Transverse colon (tissue), 4 donors: ENCODE measurements around the gene TRIM25. TPM values are rescaled to one million over a fixed set of nuclear protein-coding genes. Genes with fewer than 3 reads are reported as not detected.
A peak's percentile ranks its signal among the peaks of the same experiment; 100 is the strongest.

Source experiments
- DNase-seq: peaks from one replicate; pipeline ENCODE4 v3.0.0-alpha.2; 2019
- H3K27ac ChIP-seq, 4 donors: fragments of 200-600 bp; sonication (generic); 2 replicates each; pipeline ENCODE4 v1.5.1; 2016 to 2018; ENCODE audit warnings: inconsistent platforms in 4 of 4
- H3K27me3 ChIP-seq: fragments of 200-600 bp; sonication (generic); 2 replicates; pipeline ENCODE4 v1.5.1; 2017; ENCODE audit warnings: inconsistent platforms
- H3K36me3 ChIP-seq, 4 donors: fragments of 200-600 bp; sonication (generic); 2 replicates each; pipeline ENCODE4 v1.5.1; 2017 to 2019; ENCODE audit warnings: inconsistent platforms in 4 of 4
- H3K4me1 ChIP-seq, 4 donors: fragments of 200-600 bp; sonication (generic); 2 replicates each; pipeline ENCODE4 v1.5.1; 2017 to 2020; ENCODE audit warnings: inconsistent platforms in 4 of 4
- H3K4me3 ChIP-seq, 4 donors: fragments of 200-600 bp; sonication (generic); 1 replicate in 1 of 4; 2 replicates in 3 of 4; pipeline versions ENCODE4 v1.5.1 to v1.6.1; 2017 to 2019; ENCODE audit warnings: inconsistent platforms in 4 of 4
- H3K9me3 ChIP-seq, 2 donors: fragments of 200-600 bp; sonication (generic); 2 replicates each; pipeline ENCODE4 v1.5.1; 2017 to 2019; ENCODE audit warnings: inconsistent platforms in 2 of 2
- EP300 ChIP-seq: sonication (generic); formaldehyde crosslinking; IDR thresholded peaks from one replicate; pipeline ENCODE4 v1.6.1; 2017; ENCODE audit warnings: antibody characterized with exemption, low read depth
- POLR2A ChIP-seq: fragments of 450-650 bp; IDR thresholded peaks from one replicate; pipeline ENCODE4 v1.6.1; 2016; ENCODE audit warnings: antibody characterized with exemption, mild to moderate bottlenecking, moderate library complexity
- POLR2AphosphoS5 ChIP-seq, 3 donors: sonication (generic); formaldehyde crosslinking; IDR thresholded peaks; one replicate each; pipeline ENCODE4 v1.6.1; 2016; ENCODE audit warnings: antibody characterized with exemption in 3 of 3
- WGBS, 2 donors: methylation state at CpG; one replicate each; pipeline ENCODE4 v1.1.5; 2018; ENCODE audit warnings: low coverage in 1 of 2; 5-methylcytosine and 5-hydroxymethylcytosine counted together
- in situ Hi-C, 4 donors: fragments of 200-750 bp; cut with MboI; loops; one replicate each; pipeline versions ENCODE4 v1.15.0 to v1.15.1; 2017; ENCODE audit warnings: low sequenced_read_pairs in 3 of 4, low pct_ligation_motif_present in 1 of 4, low pct_unique_long_range_greater_than_20kb in 1 of 4
- intact Hi-C: fragments of 100-400 bp; cut with DNase I; formaldehyde crosslinking; loops from one replicate; pipeline ENCODE4 v1.15.1; 2023; ENCODE audit warnings: low total_unique reads
- total RNA-seq, 4 donors: library from RNA; depleted of rRNA; stranded (reverse); fragments of >200 nt; gene quantifications; one replicate each; pipeline ENCODE4 v1.1.0, GENCODE V29; 2016
- TF ChIP-seq, protein P1 (sequence below), 5 experiments: fragments of 200-600 bp in 3 of 5; fragments of 450-650 bp in 2 of 5; sonication (generic) in 3 of 5; IDR thresholded peaks; 1 replicate in 2 of 5; 2 replicates in 3 of 5; pipeline ENCODE4 v1.5.1; 2016 to 2017; ENCODE audit warnings: antibody characterized with exemption in 5 of 5, inconsistent platforms in 3 of 5, mild to moderate bottlenecking in 2 of 5, moderate library complexity in 1 of 5

Gene TRIM25
- total RNA-seq, 4 donors from 2014 or later, result 67.5 to 251 (median 97.7) TPM

GRCh38 chr17:56912105-56912999 lies 1.5 kb downstream of the TRIM25 start:
- WGBS, 2 donors, result 41% methylated on average over 21 of the region's 21 CpGs; no CpG with 5 or more reads in 1 of the 2 donors
- H3K36me3 ChIP-seq, result peaks cover 0 to 9% (median 3%) of the 10 kb centered on the region in 4 donors
- H3K4me1 ChIP-seq, result peaks cover 12 to 74% (median 49%) of the 10 kb centered on the region in 4 donors
- TF ChIP-seq POLR2A (no peak), EP300 (no peak), POLR2AphosphoS5 (IDR thresholded peaks at IDR 0.05) (no peak)
- TF ChIP-seq, protein P1, sequence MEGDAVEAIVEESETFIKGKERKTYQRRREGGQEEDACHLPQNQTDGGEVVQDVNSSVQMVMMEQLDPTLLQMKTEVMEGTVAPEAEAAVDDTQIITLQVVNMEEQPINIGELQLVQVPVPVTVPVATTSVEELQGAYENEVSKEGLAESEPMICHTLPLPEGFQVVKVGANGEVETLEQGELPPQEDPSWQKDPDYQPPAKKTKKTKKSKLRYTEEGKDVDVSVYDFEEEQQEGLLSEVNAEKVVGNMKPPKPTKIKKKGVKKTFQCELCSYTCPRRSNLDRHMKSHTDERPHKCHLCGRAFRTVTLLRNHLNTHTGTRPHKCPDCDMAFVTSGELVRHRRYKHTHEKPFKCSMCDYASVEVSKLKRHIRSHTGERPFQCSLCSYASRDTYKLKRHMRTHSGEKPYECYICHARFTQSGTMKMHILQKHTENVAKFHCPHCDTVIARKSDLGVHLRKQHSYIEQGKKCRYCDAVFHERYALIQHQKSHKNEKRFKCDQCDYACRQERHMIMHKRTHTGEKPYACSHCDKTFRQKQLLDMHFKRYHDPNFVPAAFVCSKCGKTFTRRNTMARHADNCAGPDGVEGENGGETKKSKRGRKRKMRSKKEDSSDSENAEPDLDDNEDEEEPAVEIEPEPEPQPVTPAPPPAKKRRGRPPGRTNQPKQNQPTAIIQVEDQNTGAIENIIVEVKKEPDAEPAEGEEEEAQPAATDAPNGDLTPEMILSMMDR (IDR thresholded peaks at IDR 0.05), result no peak
- no peaks in the 10 kb centered on the region for H3K9me3 ChIP-seq
- H3K27me3 ChIP-seq, result no peaks in the 10 kb centered on the region
- DNase-seq, result peak; percentile 33
- intact Hi-C loops, result no loop called here
- peak overlapping the region; percentile 91 to 98 (median 94) for H3K27ac ChIP-seq
- peak overlapping the region; percentile 59 to 80 (median 76) for H3K4me3 ChIP-seq
- in situ Hi-C loops, result no loop called here

DNA sequence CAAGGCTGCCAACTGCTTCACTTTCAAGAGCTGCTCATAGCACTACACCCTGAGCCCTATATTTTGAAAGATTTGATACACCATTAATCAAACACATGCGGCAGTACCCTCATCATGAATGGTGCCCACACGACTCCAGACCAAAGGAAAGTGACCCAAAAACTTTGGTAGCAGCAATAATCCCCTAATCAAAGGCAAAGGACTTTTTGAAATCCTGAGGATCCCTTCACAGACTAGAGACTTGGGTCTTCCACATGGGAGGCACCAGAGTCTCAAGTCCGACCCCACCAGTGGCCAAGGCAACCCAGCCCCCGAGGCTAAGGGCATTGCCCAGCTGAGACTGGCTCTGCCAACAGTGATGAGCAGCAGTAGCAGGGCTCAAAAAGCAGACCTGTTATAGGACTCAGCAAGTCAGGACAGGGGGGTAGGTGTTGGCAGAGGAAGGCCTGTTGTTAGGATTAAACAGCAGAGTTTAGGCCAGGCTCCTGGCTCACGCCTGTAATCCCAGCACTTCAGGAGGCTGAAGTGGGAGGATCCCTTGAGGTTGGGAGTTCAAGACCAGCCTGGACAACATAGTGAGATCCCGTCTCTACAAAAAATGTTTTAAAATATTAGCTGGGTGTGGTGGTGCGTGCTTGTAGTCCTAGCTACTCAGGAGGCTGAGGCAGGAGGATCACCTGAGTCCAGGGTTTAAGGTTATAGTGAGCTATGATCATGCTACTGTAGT lies 3.2 kb downstream of the TRIM25 start:
- H3K4me3 ChIP-seq, result peak overlapping the region in 1 of 4 donors; percentile 15
- H3K27me3 ChIP-seq, result no peaks in the 10 kb centered on the region
- H3K4me1 ChIP-seq, result peaks cover 10 to 62% (median 46%) of the 10 kb centered on the region in 4 donors
- 82 to 100% methylated on average over 1 to 7 of the region's 7 CpGs for WGBS, 2 donors
- H3K36me3 ChIP-seq, result peaks cover 0 to 25% (median 10%) of the 10 kb centered on the region in 4 donors
- peak overlapping the region; percentile 55 to 98 (median 92) for H3K27ac ChIP-seq
- DNase-seq, result no peak
- in situ Hi-C loops, result no loop called here
- no peaks in the 10 kb centered on the region for H3K9me3 ChIP-seq
- TF ChIP-seq, protein P1 (IDR thresholded peaks at IDR 0.05), result no peak
- TF ChIP-seq EP300, result no peak
- TF ChIP-seq POLR2A, result no peak
- TF ChIP-seq POLR2AphosphoS5 (IDR thresholded peaks at IDR 0.05), result no peak
- intact Hi-C loops, result no loop called here

- Histone ChIP-seq H3K4me1 (peaks cover 5 to 55% (median 42%) of the 10 kb centered on the region in 4 donors), H3K9me3 (no peaks in the 10 kb centered on the region), H3K4me3 (peak overlapping the region in 1 of 4 donors; percentile 15), H3K36me3 (peaks cover 0 to 30% (median 11%) of the 10 kb centered on the region in 4 donors), H3K27me3 (no peaks in the 10 kb centered on the region), H3K27ac (peak overlapping the region; percentile 55 to 98 (median 92))
- peak; percentile 30 for DNase-seq
- 57 to 68% methylated on average over 1 to 6 of the region's 6 CpGs for WGBS, 2 donors
- in situ Hi-C loops (no loop called here), intact Hi-C loops (no loop called here)
- TF ChIP-seq EP300 (no peak), POLR2AphosphoS5 (IDR thresholded peaks at IDR 0.05) (peak in 2 of 3 donors; percentile 25 to 30), POLR2A (no peak)
- TF ChIP-seq, protein P1 (IDR thresholded peaks at IDR 0.05), result no peak
Measured at GRCh38 chr17:56909742-56910508, 3.9 kb downstream of the TRIM25 start.
